Ishikawa (cell line): ENCODE results near the gene FKBP9.
A peak's percentile ranks its signal among the peaks of the same experiment; 100 is the strongest.

Experiments used
- CEBPB ChIP-seq: IDR thresholded peaks from 2 replicates; pipeline ENCODE4 v1.6.1; 2012
- CREB1 ChIP-seq: IDR thresholded peaks from 2 replicates; pipeline ENCODE4 v1.6.1; 2012; ENCODE audit warnings: low read depth
- EGR1 ChIP-seq: IDR thresholded peaks from 2 replicates; pipeline ENCODE4 v1.6.1; 2012
- EP300 ChIP-seq: IDR thresholded peaks from 2 replicates; pipeline ENCODE4 v1.6.1; 2012; ENCODE audit warnings: borderline replicate concordance
- FOXM1 ChIP-seq: IDR thresholded peaks from 2 replicates; pipeline ENCODE4 v1.6.1; 2012; ENCODE audit warnings: low read depth, borderline replicate concordance
- NFIC ChIP-seq: IDR thresholded peaks from 2 replicates; pipeline ENCODE4 v1.6.1; 2012
- RAD21 ChIP-seq: IDR thresholded peaks from 2 replicates; pipeline ENCODE4 v1.6.1; 2012; ENCODE audit warnings: low read depth
- TAF1 ChIP-seq: IDR thresholded peaks from 2 replicates; pipeline ENCODE4 v1.6.1; 2012; ENCODE audit warnings: low read depth, mild to moderate bottlenecking
- TCF12 ChIP-seq: IDR thresholded peaks from 2 replicates; pipeline ENCODE4 v1.6.1; 2012; ENCODE audit warnings: low read depth
- TEAD4 ChIP-seq: IDR thresholded peaks from 2 replicates; pipeline ENCODE4 v1.6.1; 2012
- YY1 ChIP-seq: IDR thresholded peaks from 2 replicates; pipeline ENCODE4 v1.6.1; 2012; ENCODE audit warnings: low read depth
- ZBTB7A ChIP-seq: IDR thresholded peaks from 2 replicates; pipeline ENCODE4 v1.6.1; 2012; ENCODE audit warnings: low read depth
- TF ChIP-seq, protein P1 (sequence below): IDR thresholded peaks from 2 replicates; pipeline ENCODE4 v1.6.1; 2012; ENCODE audit warnings: low read depth, mild to moderate bottlenecking
- TF ChIP-seq, protein P2 (sequence below): IDR thresholded peaks from 2 replicates; pipeline ENCODE4 v1.6.1; 2012
- TF ChIP-seq, protein P3 (sequence below): IDR thresholded peaks from 2 replicates; pipeline ENCODE4 v1.6.1; 2012

Gene FKBP9

DNA sequence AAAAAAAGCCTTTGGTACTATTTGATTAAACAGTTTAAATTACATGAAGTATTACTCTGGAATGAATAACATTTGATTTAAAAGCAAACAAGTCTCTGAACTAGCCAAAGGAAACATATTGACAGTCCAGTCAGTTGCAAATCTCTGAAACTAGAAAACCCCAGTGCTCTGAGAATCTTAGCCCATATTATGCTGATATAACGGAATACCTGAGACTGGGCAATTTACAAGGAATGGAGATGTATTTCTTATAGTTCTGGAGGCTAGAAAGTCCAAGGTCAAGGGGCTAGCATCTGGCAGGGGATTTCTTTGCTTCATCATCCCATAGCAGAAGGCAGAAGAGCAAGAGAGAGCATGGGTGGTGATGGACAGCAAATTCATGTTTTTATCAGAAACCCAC is 21.7 kb upstream of the FKBP9 start:
- TF ChIP-seq, protein P1, sequence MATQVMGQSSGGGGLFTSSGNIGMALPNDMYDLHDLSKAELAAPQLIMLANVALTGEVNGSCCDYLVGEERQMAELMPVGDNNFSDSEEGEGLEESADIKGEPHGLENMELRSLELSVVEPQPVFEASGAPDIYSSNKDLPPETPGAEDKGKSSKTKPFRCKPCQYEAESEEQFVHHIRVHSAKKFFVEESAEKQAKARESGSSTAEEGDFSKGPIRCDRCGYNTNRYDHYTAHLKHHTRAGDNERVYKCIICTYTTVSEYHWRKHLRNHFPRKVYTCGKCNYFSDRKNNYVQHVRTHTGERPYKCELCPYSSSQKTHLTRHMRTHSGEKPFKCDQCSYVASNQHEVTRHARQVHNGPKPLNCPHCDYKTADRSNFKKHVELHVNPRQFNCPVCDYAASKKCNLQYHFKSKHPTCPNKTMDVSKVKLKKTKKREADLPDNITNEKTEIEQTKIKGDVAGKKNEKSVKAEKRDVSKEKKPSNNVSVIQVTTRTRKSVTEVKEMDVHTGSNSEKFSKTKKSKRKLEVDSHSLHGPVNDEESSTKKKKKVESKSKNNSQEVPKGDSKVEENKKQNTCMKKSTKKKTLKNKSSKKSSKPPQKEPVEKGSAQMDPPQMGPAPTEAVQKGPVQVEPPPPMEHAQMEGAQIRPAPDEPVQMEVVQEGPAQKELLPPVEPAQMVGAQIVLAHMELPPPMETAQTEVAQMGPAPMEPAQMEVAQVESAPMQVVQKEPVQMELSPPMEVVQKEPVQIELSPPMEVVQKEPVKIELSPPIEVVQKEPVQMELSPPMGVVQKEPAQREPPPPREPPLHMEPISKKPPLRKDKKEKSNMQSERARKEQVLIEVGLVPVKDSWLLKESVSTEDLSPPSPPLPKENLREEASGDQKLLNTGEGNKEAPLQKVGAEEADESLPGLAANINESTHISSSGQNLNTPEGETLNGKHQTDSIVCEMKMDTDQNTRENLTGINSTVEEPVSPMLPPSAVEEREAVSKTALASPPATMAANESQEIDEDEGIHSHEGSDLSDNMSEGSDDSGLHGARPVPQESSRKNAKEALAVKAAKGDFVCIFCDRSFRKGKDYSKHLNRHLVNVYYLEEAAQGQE = no peak
- TF ChIP-seq CEBPB (no peak), TCF12 (no peak), FOXM1 (no peak), RAD21 (no peak), CREB1 (no peak), YY1 (no peak), NFIC (no peak), EGR1 (no peak), ZBTB7A (no peak), EP300 (no peak), TAF1 (no peak), TEAD4 (no peak)
- TF ChIP-seq, protein P2, sequence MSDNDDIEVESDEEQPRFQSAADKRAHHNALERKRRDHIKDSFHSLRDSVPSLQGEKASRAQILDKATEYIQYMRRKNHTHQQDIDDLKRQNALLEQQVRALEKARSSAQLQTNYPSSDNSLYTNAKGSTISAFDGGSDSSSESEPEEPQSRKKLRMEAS = no peak
- TF ChIP-seq, protein P3, sequence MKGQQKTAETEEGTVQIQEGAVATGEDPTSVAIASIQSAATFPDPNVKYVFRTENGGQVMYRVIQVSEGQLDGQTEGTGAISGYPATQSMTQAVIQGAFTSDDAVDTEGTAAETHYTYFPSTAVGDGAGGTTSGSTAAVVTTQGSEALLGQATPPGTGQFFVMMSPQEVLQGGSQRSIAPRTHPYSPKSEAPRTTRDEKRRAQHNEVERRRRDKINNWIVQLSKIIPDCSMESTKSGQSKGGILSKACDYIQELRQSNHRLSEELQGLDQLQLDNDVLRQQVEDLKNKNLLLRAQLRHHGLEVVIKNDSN = no peak

DNA sequence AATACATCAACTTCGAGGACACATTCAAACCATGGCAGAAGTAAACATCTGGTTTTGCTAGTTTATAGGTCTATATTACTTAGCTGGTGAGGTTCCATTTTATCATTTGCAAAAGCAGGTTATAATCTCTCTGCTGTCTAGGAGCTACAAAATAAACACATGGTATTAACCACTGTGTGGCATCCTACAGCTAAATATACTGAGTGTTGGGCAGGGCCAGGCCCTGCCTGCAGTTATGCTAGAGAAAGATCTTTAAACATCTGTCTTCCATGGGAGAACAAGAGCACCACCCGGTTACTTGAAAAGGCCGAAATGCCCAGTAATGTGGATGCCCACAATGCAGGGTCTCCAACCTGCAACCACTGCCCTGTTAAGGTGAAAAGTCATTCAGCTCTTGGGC is 20.6 kb upstream of the FKBP9 start:
- TF ChIP-seq TAF1 = no peak
- no peak for TF ChIP-seq TCF12
- 0 out of 2 replicates have a peak, but pooled peaks have one; percentile 3 for TF ChIP-seq RAD21

DNA sequence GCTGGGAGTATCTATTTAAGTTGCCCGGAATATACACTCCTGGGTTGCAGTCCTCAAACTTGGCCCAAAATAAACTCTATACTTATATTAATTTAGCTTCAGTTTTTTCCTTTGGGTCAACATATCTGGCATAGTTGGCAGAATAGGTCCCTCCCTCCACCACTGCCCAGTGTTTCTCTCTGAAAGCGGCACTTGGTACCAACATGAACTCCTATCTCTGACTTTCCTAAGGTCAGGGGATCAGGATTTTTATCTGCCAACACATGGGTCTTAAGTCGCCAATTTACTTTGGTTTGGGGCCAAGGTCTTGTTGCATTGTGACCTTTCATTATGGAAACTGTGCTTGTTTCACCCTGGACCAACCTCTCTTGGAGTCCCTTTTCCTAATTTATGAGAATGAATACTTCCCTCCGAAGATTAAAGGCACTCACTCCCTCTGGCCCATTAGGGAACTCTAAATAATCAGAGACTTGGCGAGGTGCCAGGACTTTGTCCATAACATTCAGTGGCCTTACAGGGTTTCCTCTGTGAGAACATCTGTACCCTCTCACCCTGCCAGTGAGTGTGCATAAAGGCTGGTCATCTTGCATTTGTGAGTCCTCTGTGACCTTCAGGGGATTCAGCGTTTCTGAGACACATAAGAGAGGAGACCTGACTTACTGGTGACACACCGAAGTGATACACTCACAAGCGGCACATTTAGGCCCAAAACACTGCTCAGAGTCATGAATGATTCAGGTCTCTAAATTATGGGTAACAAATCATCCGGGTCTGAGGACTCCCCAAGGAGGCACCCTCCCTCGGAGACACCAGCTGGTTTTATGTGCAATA is 19.7 kb upstream of the FKBP9 start:
- TF ChIP-seq NFIC = peak; percentile 80
- no peak for TF ChIP-seq TEAD4
- TF ChIP-seq TAF1 = no peak
- TF ChIP-seq, protein P1 = no peak
- no peak for TF ChIP-seq EP300

DNA sequence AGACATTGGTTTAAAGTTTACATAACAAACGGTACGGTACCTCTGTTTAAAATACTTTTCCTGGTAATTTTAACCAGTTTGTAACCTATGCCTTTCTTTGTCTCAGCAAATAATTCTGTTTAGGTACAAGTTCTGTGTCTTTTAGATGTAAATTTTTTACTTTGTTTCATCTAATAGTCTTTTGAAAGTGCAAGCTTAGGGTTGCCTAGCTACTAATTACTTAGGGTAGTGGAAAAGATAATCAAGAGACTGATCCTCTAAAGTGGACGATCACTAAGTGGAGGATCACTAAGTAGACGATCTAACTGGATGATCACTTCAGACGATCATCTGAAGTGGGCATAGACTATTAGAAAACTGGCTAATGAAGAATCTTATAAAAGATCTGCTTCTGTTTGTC is 16.1 kb upstream of the FKBP9 start:
- TF ChIP-seq CREB1 (no peak), EGR1 (no peak), ZBTB7A (no peak), YY1 (no peak), TEAD4 (no peak), TAF1 (no peak)
- TF ChIP-seq, protein P2 = no peak
- TF ChIP-seq, protein P3 = no peak
- TF ChIP-seq, protein P1 = no peak
